C4-2B (cell line): ENCODE measurements around the gene ELL.

Experiments
- H3K27ac ChIP-seq: fragments of 450-650 bp; 2 replicates; pipeline ENCODE4 v1.5.1; 2017
- ZFX ChIP-seq: fragments of 450-650 bp; IDR thresholded peaks from 2 replicates; pipeline ENCODE4 v1.6.1; 2017
- TF ChIP-seq, protein P1 (sequence below): fragments of 450-650 bp; conservative IDR thresholded peaks from 2 replicates; pipeline ENCODE4 v1.5.1; 2017; ENCODE audit warnings: mild to moderate bottlenecking

The ELL gene

GRCh38 chr19:18506101-18506930, 15.6 kb downstream of the ELL start:
- peak overlapping the region; percentile 86 for H3K27ac ChIP-seq
- TF ChIP-seq, protein P1, sequence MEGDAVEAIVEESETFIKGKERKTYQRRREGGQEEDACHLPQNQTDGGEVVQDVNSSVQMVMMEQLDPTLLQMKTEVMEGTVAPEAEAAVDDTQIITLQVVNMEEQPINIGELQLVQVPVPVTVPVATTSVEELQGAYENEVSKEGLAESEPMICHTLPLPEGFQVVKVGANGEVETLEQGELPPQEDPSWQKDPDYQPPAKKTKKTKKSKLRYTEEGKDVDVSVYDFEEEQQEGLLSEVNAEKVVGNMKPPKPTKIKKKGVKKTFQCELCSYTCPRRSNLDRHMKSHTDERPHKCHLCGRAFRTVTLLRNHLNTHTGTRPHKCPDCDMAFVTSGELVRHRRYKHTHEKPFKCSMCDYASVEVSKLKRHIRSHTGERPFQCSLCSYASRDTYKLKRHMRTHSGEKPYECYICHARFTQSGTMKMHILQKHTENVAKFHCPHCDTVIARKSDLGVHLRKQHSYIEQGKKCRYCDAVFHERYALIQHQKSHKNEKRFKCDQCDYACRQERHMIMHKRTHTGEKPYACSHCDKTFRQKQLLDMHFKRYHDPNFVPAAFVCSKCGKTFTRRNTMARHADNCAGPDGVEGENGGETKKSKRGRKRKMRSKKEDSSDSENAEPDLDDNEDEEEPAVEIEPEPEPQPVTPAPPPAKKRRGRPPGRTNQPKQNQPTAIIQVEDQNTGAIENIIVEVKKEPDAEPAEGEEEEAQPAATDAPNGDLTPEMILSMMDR = no peak
- no peak for TF ChIP-seq ZFX

DNA sequence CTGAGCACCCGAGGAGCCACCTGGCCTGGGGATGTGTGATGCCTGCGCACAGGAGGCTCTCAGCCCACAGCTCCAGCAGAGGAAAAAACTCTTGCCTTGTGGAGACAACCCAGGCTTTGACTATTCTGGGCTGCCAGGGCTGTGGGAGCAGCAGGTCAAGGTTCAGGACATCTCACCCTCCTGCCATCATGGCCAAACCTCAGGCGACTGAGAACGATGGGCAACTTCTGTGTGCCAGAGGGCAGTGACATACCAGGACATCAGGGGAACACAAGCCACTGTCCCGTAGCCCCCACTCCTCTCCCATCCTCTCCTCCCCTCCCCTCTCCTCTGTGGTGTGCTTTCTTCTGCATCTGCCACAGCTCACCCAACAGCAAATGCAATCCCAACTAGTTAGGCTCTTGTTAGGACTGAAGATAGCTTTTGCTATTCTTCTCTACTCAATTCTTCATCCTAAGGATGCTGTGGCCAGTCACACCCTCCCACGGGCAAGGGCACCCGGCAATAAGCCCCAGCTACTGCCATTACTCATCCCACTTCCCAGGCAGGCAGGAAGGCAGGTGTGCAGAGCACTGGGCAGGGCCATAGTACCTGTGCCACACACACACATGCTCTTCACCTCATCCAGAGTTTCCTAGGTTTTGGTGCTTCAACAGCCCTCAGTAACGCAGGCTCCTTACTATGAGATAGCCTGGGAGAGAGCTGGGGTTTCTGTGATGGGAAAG, 16.8 kb downstream of the ELL start:
- H3K27ac ChIP-seq = peak overlapping the region; percentile 86
- TF ChIP-seq ZFX = no peak
- TF ChIP-seq, protein P1 = no peak

DNA sequence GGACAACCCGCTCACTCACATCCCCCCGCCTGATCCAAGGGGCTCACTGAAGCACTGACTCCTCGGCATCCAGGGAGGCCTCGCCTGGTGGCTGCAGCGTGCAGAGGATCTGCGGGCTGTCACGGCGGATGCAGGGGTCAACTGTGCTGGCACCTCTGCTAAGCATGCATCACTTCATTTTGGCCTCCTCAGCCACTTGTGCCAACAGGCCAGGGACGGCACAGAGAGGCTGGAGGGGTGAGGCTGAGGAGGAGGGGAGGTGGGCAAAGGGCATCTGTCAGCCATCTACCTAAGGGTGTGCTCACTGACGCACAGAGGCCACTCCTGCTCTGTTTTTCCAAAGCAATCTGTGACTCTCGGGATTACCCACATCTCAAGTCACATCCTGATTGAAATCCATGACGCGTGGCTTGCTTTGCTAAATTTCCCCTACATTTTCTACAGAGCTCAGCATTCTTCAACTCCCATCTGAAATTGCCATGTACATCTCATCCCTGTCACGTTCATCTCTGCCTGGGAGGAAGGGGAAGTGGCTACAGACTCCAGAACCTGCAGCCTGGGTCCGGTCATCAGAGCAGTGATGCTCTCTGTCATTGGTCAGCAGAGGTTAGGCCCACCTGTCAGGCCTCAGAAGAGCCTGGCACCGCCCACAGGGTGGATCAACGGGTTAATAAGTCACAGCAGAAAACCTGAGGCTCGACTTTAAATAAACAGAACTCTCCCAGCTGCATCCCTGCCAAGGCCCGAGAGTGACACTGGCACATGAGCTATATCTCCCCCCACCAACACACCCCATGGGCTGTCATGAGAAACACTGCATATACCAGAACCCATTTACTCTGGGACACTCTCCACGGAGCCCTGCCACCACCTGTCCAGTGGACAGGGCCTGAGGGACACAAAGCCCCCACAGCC, 17.6 kb downstream of the ELL start:
- TF ChIP-seq, protein P1 = no peak
- no peak for TF ChIP-seq ZFX
- H3K27ac ChIP-seq = peak overlapping the region; percentile 86

DNA sequence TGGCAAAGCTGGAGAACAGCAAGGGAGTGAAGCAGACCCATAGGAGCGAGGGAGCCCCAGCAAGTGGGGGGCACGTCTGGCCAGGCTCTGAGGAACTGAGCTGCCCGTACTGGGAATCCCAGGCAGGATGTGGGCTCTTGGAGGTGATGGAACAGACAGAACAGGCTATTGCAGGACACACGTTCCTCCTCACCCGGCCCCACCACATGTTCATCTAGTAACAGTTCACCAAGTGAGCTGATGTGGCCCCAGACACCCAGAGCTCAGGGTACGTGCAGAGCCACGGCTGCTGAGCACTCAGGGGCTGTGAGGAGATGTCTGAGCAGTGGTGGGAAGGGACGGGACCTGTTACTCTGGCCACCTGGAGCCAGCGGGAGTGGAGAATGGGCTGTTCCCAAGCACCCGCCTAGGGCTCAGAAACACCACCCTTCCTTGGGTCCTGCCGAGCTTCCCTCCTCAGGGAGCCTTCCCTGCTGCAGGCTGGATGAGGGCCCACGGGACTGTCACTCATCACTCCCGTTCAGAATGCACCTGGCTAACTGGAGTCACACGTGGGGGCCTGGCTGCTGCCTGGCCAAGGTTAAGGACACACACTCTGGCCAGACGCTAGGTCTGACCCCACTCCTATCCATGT, 18.4 kb downstream of the ELL start:
- no peak for TF ChIP-seq ZFX
- TF ChIP-seq, protein P1 = no peak
- H3K27ac ChIP-seq = peak overlapping the region; percentile 86

DNA sequence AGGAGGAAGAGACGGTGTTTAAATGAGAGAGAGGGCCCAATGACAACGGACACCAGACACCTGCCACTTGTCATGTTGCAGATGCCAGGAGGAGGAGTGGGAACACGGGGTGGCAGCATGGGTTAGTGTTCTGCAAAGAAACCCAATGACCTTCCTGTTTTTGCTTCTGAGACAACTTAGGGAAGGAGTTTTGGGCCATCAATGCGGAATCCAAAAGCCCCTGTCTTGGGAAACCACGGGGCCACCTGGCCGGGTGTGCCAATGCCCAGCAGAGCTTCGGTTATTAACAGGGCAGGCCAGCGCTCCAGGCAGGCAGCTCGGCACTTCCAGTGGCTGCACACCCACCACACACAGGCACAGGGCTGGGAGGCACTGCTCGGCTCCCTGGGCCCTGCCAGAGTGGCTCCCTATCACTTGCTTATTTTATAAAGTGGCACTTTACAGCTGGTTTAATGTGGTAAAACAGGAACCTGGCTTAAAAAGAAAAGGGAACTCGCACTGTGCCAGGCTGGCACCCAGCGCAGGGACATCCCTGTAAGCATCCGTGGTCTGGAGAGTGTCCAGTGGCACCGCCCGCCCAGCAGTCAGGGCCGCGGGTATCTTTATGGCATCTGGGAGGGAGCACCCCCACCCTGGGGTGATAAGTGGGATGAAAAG, 19.1 kb downstream of the ELL start:
- H3K27ac ChIP-seq = peak overlapping the region; percentile 86
- TF ChIP-seq ZFX = no peak
- TF ChIP-seq, protein P1 = no peak

DNA sequence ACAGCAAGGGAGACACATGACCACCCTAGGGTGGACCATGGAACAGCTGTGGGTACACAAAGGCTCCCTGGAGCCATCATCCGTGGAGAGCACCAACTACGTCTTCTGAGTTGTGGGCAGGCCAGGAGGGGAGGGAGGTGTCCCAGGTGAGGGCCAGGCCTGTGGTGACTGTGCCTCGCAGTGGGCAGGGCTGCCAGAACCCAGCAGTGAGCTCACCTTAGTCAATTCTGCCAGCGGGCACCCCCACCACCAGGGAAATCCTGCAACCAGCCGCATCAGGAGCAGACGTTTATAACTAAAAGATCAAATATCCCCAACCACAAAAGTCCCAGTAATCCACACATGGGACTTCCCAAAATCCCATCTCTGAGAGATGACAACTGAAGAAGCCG, 19.6 kb downstream of the ELL start:
- peak overlapping the region; percentile 86 for H3K27ac ChIP-seq
- no peak for TF ChIP-seq ZFX
- TF ChIP-seq, protein P1 = no peak
